Lower lobe of right lung (tissue), 2 donors: ENCODE results near the gene MINDY1. TPM values are rescaled to one million over a fixed set of nuclear protein-coding genes. Genes with fewer than 3 reads are reported as not detected.

Source experiments
- ATAC-seq, 2 donors: fragments of 200-7000 bp; cut with Tn5 transposase; one replicate each; pipeline ENCODE4 v1.9.1; 2020 to 2022; ENCODE audit warnings: mild to moderate bottlenecking in 2 of 2, moderate library complexity in 2 of 2
- DNase-seq: peaks from one replicate; pipeline ENCODE4 v3.0.0-alpha.2; 2020
- H3K27ac ChIP-seq: fragments of 200-600 bp; one replicate; pipeline ENCODE4 v1.8.0; 2022
- H3K27me3 ChIP-seq: fragments of 200-600 bp; one replicate; pipeline ENCODE4 v1.8.0; 2022; ENCODE audit warnings: low read depth
- H3K36me3 ChIP-seq: fragments of 200-600 bp; one replicate; pipeline ENCODE4 v1.8.0; 2022; ENCODE audit warnings: mild to moderate bottlenecking
- H3K4me1 ChIP-seq: fragments of 200-600 bp; one replicate; pipeline ENCODE4 v1.8.0; 2022
- H3K4me3 ChIP-seq: fragments of 200-600 bp; one replicate; pipeline ENCODE4 v1.8.0; 2022; ENCODE audit warnings: mild to moderate bottlenecking
- H3K9me3 ChIP-seq: fragments of 200-600 bp; one replicate; pipeline ENCODE4 v1.8.0; 2022
- CTCF ChIP-seq: fragments of 200-600 bp; IDR thresholded peaks from one replicate; pipeline ENCODE4 v1.8.0; 2022; ENCODE audit warnings: antibody characterized with exemption, mild to moderate bottlenecking
- intact Hi-C: fragments of 100-400 bp; cut with DNase I; formaldehyde crosslinking; loops from one replicate; pipeline ENCODE4 v1.11.0; 2022
- total RNA-seq: library from RNA; stranded (reverse); fragmentation: NEBNext Ultra II Directional; extraction: Animal tissue kit (Norgen Biotek cat#: 25700); gene quantifications from one replicate; pipeline ENCODE4 v1.2.1, GENCODE V29; 2021
- donor health status: DM: no; HTN: yes; CAD: no; lungs with severe emphysema.

The MINDY1 gene
- total RNA-seq, 1 donor from 2014 or later: 27.8 TPM

- Histone ChIP-seq H3K36me3 (peaks cover 43% of the 10 kb centered on the region), H3K27ac (no peak overlapping the region), H3K27me3 (no peaks in the 10 kb centered on the region), H3K4me3 (no peak overlapping the region), H3K4me1 (peaks cover 26% of the 10 kb centered on the region), H3K9me3 (no peaks in the 10 kb centered on the region)
- TF ChIP-seq CTCF: no peak
- intact Hi-C loops: no loop called here
- ATAC-seq (no peak), DNase-seq (no peak)
Measured at GRCh38 chr1:151050051-151050688, 43.5 kb upstream of the MINDY1 start.

- Histone ChIP-seq H3K4me3 (no peak overlapping the region), H3K9me3 (no peaks in the 10 kb centered on the region), H3K4me1 (peaks cover 21% of the 10 kb centered on the region), H3K36me3 (peaks cover 36% of the 10 kb centered on the region), H3K27ac (peak overlapping the region; percentile 18), H3K27me3 (no peaks in the 10 kb centered on the region)
- DNase-seq (no peak), ATAC-seq (no peak)
- intact Hi-C loops: no loop called here
- TF ChIP-seq CTCF: no peak
Measured at GRCh38 chr1:151049458-151049857, 42.8 kb upstream of the MINDY1 start.

- H3K36me3 ChIP-seq: peaks cover 27% of the 10 kb centered on the region
- ATAC-seq: no peak
- H3K27ac ChIP-seq: peak overlapping the region; percentile 76
- H3K4me1 ChIP-seq: peaks cover 21% of the 10 kb centered on the region
- TF ChIP-seq CTCF: no peak
- peak overlapping the region; percentile 83 for H3K4me3 ChIP-seq
- no peak for DNase-seq
- no peaks in the 10 kb centered on the region for H3K27me3 ChIP-seq
- intact Hi-C loops: no loop called here
- H3K9me3 ChIP-seq: no peaks in the 10 kb centered on the region
Measured at GRCh38 chr1:151048645-151049032, 41.9 kb upstream of the MINDY1 start.

- peak overlapping the region; percentile 76 for H3K27ac ChIP-seq
- DNase-seq (peak; percentile 77), ATAC-seq (peak; percentile 85 to 90)
- no peaks in the 10 kb centered on the region for H3K27me3 ChIP-seq
- TF ChIP-seq CTCF: peak; percentile 50
- peaks cover 21% of the 10 kb centered on the region for H3K4me1 ChIP-seq
- H3K36me3 ChIP-seq: peaks cover 22% of the 10 kb centered on the region
- intact Hi-C loops: no loop called here
- H3K9me3 ChIP-seq: no peaks in the 10 kb centered on the region
- peak overlapping the region; percentile 83 for H3K4me3 ChIP-seq
Measured at GRCh38 chr1:151047925-151048644, 41.4 kb upstream of the MINDY1 start.

GRCh38 chr1:151047591-151047924 is 40.9 kb upstream of the MINDY1 start, which contains the start of gene C1orf56:
TSS of gene C1orf56 (plus strand) at chr1:151047751. CDS start at chr1:151047848, 97 bp downstream.
- peaks cover 17% of the 10 kb centered on the region for H3K36me3 ChIP-seq
- no peaks in the 10 kb centered on the region for H3K9me3 ChIP-seq
- H3K4me3 ChIP-seq: peak within 1 kb of the TSS; percentile 83
- H3K27me3 ChIP-seq: no peaks in the 10 kb centered on the region
- DNase-seq: peak; percentile 71
- peaks cover 21% of the 10 kb centered on the region for H3K4me1 ChIP-seq
- ATAC-seq: peak; percentile 90
- no peak for TF ChIP-seq CTCF
- peak within 1 kb of the TSS; percentile 76 for H3K27ac ChIP-seq
- intact Hi-C loops: no loop called here
